ENCODE data around the gene SPG11. TPM values are rescaled to one million over a fixed set of nuclear protein-coding genes. Genes with fewer than 3 reads are reported as not detected.

SPG11 gene
- total RNA-seq, 1 donor from 2014 or later, result 58.1 TPM

- peaks cover 4% of the 10 kb centered on the region for H3K4me1 Mint-ChIP-seq (ENCODE audit: unreplicated experiment)
- no peak for DNase-seq (ENCODE audit: extremely low spot score, unreplicated experiment)
- peaks cover 37% of the 10 kb centered on the region for H3K36me3 Mint-ChIP-seq (ENCODE audit: unreplicated experiment)
- no peak for TF ChIP-seq CTCF (IDR thresholded peaks at IDR 0.05)
- no peak overlapping the region for H3K4me3 Mint-ChIP-seq (ENCODE audit: unreplicated experiment)
- H3K27ac Mint-ChIP-seq (ENCODE audit: unreplicated experiment), result no peak overlapping the region
- H3K27me3 Mint-ChIP-seq (ENCODE audit: unreplicated experiment), result no peaks in the 10 kb centered on the region
- no peaks in the 10 kb centered on the region for H3K9me3 Mint-ChIP-seq (ENCODE audit: unreplicated experiment)
Measured at GRCh38 chr15:44656913-44657312, 6.5 kb downstream of the SPG11 start.

GRCh38 chr15:44656298-44656697 is 7.2 kb downstream of the SPG11 start:
- DNase-seq (ENCODE audit: extremely low spot score, unreplicated experiment), result no peak
- TF ChIP-seq CTCF (IDR thresholded peaks at IDR 0.05), result no peak
- no peak overlapping the region for H3K4me3 Mint-ChIP-seq (ENCODE audit: unreplicated experiment)
- no peaks in the 10 kb centered on the region for H3K27me3 Mint-ChIP-seq (ENCODE audit: unreplicated experiment)
- H3K36me3 Mint-ChIP-seq (ENCODE audit: unreplicated experiment), result peaks cover 43% of the 10 kb centered on the region
- H3K27ac Mint-ChIP-seq (ENCODE audit: unreplicated experiment), result no peak overlapping the region
- H3K4me1 Mint-ChIP-seq (ENCODE audit: unreplicated experiment), result no peaks in the 10 kb centered on the region
- no peaks in the 10 kb centered on the region for H3K9me3 Mint-ChIP-seq (ENCODE audit: unreplicated experiment)

GRCh38 chr15:44654858-44655257 is 8.6 kb downstream of the SPG11 start:
- Mint-ChIP-seq H3K9me3 (ENCODE audit: unreplicated experiment) (no peaks in the 10 kb centered on the region), H3K27me3 (ENCODE audit: unreplicated experiment) (no peaks in the 10 kb centered on the region), H3K27ac (ENCODE audit: unreplicated experiment) (no peak overlapping the region), H3K4me1 (ENCODE audit: unreplicated experiment) (no peaks in the 10 kb centered on the region), H3K36me3 (ENCODE audit: unreplicated experiment) (peaks cover 42% of the 10 kb centered on the region), H3K4me3 (ENCODE audit: unreplicated experiment) (no peak overlapping the region)
- no peak for DNase-seq (ENCODE audit: extremely low spot score, unreplicated experiment)
- TF ChIP-seq CTCF (IDR thresholded peaks at IDR 0.05), result no peak

GRCh38 chr15:44647637-44648036 is 15.8 kb downstream of the SPG11 start:
- Mint-ChIP-seq H3K36me3 (ENCODE audit: unreplicated experiment) (peaks cover 55% of the 10 kb centered on the region), H3K27ac (ENCODE audit: unreplicated experiment) (no peak overlapping the region), H3K27me3 (ENCODE audit: unreplicated experiment) (no peaks in the 10 kb centered on the region), H3K4me3 (ENCODE audit: unreplicated experiment) (no peak overlapping the region), H3K4me1 (ENCODE audit: unreplicated experiment) (peaks cover 3% of the 10 kb centered on the region), H3K9me3 (ENCODE audit: unreplicated experiment) (peaks cover 22% of the 10 kb centered on the region)
- no peak for TF ChIP-seq CTCF (IDR thresholded peaks at IDR 0.05)
- no peak for DNase-seq (ENCODE audit: extremely low spot score, unreplicated experiment)

- Mint-ChIP-seq H3K27me3 (ENCODE audit: unreplicated experiment) (no peaks in the 10 kb centered on the region), H3K4me1 (ENCODE audit: unreplicated experiment) (peaks cover 3% of the 10 kb centered on the region), H3K4me3 (ENCODE audit: unreplicated experiment) (no peak overlapping the region), H3K36me3 (ENCODE audit: unreplicated experiment) (peaks cover 53% of the 10 kb centered on the region), H3K9me3 (ENCODE audit: unreplicated experiment) (peaks cover 22% of the 10 kb centered on the region), H3K27ac (ENCODE audit: unreplicated experiment) (no peak overlapping the region)
- no peak for DNase-seq (ENCODE audit: extremely low spot score, unreplicated experiment)
- TF ChIP-seq CTCF (IDR thresholded peaks at IDR 0.05), result no peak
Measured at GRCh38 chr15:44647036-44647435, 16.4 kb downstream of the SPG11 start.
